GM18508 (cell line): Measurements from ENCODE around the gene GAR1.
"Not testable (repeated sequence)": the region's sequence is repeated elsewhere in the genome, so short reads cannot be mapped to it uniquely, and the experiment has no call there.

Experiments used
- ATAC-seq: cut with Tn5 transposase; IDR thresholded peaks from one replicate; pipeline ENCODE4 v1.9.1; 2021; ENCODE audit warnings: moderate number of reproducible peaks; ENCODE audit not compliant: insufficient read depth, unreplicated experiment

Gene GAR1

GRCh38 chr4:109836985-109837384 lies 21.4 kb downstream of the GAR1 start:
- ATAC-seq = no peak

DNA sequence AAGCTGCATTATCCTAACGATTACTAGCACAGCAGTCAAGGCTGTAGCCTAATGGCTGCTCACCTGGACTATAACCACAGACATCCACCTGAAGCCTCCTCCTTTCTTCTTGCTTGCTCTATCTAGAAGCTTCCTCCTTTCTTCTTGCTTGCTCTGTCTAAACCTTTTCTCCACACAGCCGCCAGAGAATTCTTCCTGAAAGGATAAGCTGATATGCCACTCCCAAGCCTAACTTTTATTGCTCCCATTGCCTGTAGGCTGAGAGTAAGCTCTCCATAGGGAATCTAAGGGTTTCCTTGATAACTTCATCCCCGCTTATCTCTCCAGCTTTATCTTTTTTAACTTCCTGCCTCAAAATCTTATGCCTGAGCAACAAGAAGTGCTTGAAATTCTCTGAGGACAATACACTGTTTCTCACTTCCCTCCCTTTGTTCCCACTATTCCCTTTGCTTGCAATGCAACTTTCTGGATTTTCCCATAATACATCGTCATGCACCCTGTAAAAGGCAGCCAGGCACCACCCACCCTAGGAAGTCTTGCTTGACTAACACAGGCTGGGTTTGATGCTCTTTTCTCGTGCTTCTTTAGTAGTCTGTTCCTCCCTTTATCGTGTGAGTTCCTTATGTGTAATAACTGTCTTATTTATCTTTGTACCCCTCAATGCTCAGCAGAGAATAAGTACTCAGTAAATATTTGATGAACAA lies 31.0 kb downstream of the GAR1 start:
- no peak for ATAC-seq

DNA sequence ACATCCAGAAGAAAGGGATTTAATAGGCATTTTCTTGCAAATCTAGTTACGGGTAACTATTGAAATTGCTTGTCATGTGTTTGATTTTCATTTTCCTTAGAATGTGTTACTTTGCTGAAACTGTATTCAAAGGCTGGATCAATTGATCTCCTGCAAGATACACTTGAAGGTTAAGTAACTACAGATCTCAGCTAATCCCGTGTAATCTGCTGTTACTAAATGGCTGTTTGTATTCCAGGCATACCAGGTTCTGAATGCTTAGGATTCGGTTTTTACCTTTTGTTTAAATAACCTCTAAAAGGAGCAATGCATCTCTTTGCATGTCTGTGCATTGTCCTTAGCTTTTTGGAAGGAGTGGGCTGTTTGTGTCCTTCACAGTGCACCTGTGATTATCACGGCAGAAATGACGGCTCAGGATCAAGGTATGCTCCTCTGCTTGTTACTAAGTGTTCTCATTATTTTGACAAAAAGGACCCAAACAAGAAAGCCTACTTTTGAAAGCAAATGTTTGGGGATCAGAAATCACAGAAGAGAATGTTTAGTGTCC lies 32.4 kb downstream of the GAR1 start, which contains the start of gene LRIT3:
Gene LRIT3 (plus strand): TSS at position 212 of the 547 bp plus-strand sequence. CDS start 95 bp downstream, at position 307.
- no peak for ATAC-seq

DNA sequence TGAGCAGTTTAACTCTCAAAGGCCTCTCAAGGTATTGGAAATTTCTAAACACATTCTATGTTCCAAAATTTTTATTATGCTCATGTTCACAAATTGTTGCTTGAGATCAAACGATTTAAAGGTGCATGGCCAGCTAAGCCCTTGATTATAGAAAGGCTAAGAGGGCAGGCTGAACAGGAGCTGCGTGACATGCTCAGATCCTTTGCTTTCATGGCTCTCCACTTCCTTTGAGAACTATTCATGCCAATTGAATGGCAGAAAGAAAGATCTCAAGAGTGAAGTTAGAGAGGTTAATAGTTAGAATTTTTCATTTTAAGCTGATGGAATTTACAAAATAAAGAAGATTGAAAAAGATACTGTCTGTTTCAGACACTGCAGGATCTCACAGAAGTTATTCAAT lies 32.9 kb downstream of the GAR1 start:
- ATAC-seq = no peak

DNA sequence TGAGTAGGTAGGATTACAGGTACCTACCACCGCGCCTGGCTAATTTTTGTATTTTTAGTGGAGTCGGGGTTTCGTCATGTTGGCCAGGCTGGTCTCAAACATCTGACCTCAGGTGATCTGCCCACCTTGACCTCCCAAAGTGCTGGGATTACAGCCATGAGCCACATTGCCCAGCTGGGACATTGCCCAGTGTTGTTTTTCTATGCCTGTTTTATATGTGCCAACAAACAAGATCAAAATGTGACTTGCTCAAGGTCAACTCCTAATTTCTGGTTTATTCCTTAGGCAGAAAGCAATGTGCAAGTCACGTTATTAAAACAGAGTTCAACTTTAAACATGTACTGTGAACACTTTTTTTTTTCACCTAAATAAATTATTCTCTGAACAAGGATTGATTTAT lies 35.0 kb downstream of the GAR1 start:
- no peak for ATAC-seq

GRCh38 chr4:109859426-109860300 lies 44.1 kb downstream of the GAR1 start:
- not testable (repeated sequence) for ATAC-seq

GRCh38 chr4:109861271-109861670 lies 45.7 kb downstream of the GAR1 start:
- ATAC-seq = no peak

DNA sequence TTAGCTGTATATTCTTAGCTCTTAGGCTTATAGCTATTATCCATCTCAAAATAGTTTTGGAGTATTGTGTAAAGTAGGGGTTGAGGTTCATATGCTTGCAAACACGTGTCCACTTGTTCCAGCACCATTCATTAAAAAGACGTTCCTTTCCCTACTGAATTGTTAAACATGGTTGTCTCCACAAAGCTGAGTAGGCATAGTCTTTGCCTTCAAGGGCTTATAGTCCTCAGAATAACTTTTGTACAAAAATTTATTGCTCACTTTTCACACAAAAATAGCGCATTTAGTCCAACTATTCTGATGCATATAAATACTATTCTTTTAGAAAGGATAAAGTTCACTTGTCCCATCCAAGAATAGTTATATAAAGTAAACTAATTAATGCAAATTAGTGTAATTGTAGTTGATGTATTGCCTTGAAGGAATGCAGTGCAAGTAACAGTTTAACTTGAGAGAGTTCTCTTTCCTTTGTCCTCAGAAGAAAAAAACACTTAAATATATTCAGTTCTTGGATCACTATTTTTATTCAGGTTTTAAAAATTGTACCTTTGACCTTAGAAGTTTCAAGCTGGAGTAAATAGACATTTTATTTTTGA lies 46.5 kb downstream of the GAR1 start:
- no peak for ATAC-seq

- no peak for ATAC-seq
These were observed 48.6 kb downstream of the GAR1 start for GRCh38 chr4:109864134-109864533.

DNA sequence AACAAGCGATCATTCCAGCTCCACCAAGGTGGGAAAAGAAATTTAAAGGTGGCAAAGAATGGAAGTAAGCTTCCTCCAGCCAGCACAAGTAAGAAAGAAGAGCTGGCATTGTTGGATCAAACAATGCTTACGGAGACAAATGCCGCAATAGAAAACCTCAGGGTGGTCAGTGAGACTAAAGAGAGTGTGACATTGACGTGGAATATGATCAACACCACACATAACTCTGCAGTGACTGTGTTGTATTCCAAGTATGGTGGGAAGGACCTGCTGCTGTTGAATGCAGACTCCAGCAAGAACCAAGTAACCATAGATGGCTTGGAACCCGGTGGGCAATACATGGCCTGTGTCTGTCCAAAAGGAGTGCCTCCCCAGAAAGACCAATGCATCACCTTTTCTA lies 54.5 kb downstream of the GAR1 start:
- ATAC-seq = no peak

GRCh38 chr4:109872065-109872464 lies 56.5 kb downstream of the GAR1 start:
- ATAC-seq = no peak

DNA sequence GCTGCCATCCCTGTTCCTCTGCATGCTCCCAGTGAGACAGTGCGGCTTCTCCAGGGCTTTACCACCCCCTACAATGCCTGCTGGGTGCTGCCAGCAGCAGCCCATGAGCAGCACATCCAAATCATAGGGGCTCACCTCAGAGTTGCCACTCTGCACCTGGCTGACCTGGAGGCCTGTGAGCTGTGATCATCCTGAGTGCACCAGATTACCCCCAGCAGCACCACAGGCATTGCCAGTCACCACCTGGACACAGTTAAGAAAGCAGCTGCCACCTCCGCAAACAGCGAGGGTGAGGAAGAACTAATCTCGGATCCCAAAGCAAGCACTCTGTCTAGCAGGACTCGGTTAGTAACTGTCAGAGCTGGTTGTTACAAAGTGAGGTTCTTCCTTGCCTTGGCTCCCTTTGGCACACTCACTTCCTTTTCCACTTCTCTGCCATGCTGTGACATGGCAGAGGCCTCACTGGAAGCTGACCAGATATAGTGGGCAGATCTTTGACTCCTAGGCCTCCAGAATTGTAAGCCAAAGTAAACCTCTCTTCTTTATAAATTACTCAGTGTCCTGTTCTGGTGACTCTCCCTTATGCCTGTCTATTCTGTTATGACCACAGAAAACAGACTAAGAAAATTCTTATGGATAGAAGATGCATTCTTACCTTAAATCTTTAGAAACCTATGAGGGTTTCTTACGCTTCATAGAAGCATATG lies 57.5 kb downstream of the GAR1 start:
- no peak for ATAC-seq

DNA sequence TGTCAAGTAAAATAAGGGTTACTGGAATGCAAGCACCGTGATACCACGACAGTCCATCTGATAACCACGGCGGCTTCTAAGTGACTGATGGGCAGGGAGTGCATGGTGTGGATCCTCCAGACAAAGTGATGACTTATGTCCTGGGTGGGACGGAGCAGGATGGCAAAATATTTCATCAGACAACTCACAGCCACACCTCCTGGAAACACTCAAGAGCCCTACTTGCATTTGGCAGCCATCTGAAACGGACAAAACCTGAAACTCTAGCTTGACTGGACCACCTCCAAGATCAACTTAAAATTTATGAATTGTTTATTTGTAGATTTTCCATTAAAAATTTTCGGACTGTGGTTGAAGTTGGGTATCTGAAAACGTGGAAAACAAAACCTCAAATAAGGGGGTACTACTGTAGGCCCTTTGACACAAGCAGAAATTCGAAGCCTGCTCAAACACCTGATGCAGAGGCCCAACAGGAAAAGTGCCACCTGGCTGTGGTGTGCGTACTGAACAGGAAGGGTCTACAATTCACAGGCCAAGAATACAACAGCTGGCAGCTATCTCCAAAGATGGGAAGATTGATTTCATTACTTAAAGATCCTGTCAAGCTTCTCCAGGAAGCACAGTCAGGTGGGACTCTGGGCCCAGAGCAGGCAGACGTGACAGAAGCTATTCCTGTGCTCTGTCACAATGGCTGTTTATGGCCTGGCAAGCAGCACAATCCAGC lies 58.4 kb downstream of the GAR1 start:
- no peak for ATAC-seq
